ENCODE results near the gene U2SURP.
"Not testable (repeated sequence)": the region's sequence is repeated elsewhere in the genome, so short reads cannot be mapped to it uniquely, and the experiment has no call there.

The U2SURP gene

DNA sequence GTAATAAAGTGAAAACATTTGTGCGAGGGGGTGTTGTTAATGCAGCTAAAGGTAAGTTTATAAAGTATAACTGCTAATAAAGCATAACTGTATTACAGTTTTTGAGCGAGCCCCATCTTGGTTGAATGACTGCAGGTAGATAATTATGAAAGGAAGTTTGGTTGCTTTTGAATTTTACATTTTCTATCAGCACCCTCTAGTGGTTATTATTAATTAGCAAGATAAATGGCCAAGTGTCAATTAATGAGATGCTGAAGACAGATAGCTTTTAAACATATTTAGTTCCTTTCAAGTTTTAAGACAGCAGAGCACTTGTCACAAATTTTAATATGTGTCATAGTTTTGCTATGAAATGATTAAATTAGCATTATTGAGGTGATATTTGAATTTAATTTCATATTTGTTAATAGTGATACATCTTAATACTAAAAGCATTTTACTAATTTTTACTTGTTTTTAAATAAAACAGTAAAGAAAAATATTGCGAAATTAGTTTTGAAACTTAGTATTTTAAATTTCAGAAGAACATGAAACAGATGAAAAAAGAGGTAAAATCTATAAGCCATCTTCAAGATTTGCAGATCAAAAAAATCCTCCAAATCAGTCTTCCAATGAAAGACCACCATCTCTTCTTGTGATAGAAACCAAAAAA, 15.1 kb downstream of the U2SURP start:
- no peak for DNase-seq

- no peak for DNase-seq
These were observed 23.1 kb downstream of the U2SURP start for GRCh38 chr3:143024351-143024960.

DNA sequence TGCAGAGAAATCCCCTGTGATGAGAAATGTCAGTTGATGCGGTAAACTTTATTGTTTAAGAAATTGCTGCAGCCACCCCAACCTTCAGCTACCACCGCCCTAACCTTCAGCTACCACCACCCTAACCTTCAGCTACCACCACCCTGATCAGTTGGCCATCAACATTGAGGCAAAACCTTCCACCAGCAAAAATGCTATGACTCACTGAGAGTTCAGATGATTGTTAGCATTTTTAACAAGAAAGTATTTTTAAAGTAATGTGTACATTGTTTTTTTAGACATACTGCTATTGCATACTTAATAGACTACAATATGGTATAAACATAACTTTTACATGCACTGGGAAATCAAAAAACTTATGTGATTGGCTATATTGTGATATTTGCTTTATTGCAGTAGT, 30.0 kb downstream of the U2SURP start:
- no peak for DNase-seq

- not testable (repeated sequence) for DNase-seq
These were observed 30.5 kb downstream of the U2SURP start for GRCh38 chr3:143031796-143032387.

- DNase-seq: no peak
These were observed 34.3 kb downstream of the U2SURP start for GRCh38 chr3:143035466-143036211.

GRCh38 chr3:143036557-143036956, 35.2 kb downstream of the U2SURP start:
- no peak for DNase-seq

- DNase-seq: no peak
These were observed 36.5 kb downstream of the U2SURP start for GRCh38 chr3:143037867-143038266.

DNA sequence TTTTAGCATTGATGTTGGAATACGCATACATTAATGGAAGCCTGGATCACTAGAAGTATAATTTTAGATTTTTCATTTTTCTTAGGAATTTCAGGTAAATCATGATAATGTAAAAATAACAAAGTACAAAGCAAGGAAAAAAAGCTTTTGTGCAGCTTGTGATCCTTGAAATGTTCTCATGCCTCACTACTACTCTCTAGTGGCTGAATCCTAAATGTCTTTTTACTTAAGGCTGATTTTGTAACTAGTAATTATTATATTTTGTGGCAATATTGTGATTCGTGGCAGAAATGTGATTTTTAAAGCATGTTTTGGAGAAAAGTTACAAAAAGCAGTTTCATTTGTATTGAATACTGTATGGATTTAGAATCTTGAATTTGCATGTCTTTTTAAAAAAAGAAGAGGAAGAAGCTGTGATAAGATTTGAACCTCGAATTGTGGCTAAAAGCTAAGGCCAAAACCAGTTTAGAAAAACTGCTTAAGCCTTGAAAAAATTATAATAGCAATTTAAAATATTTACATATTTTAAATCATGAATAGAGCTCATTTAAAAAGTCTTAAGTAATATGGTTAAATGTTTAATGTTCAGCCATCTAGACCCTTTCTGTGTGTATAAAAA, 39.0 kb downstream of the U2SURP start:
- DNase-seq: no peak

GRCh38 chr3:143041903-143042302, 40.5 kb downstream of the U2SURP start:
- no peak for DNase-seq

GRCh38 chr3:143045639-143046038, 44.3 kb downstream of the U2SURP start:
- no peak for DNase-seq

GRCh38 chr3:143046075-143046474, 44.7 kb downstream of the U2SURP start:
- DNase-seq: not testable (repeated sequence)

DNA sequence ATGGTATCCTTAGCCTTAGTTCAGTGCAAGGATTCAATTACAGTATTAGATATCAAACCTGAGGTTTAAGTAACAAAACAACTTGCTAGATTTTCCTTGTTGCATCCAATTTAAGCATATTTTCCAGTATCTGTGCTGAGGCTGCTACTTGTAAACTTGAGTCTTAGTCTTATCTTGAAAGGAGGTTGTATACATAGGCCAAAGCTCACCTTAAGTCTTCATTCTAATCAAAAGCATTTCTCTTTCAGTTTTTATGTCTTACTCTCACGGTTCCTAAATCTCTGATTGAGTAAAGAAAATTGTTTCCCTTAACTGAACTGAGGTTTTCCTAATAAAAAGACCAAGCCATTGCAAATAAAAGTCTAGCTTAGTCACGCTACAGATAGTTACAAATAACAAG, 52.6 kb downstream of the U2SURP start:
- no peak for DNase-seq

GRCh38 chr3:143056372-143056771, 55.0 kb downstream of the U2SURP start:
- no peak for DNase-seq

DNA sequence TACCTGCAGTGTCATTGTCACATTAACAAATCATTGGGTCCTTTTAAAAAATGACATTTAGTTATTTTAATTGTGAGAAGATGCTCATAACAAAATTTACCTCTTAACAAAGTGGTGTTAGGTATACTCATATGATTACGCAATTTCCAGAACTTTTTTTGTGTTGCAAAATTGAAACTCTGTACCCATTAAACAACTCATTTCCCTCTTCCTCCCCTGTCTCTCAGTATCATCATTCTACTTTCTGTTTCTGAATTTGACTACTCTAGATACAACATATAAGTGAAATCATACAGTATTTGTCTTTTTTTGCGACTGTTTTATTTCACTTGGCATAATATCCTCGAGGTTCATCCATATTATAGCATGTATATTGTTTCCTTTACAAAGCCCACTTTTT, 59.5 kb downstream of the U2SURP start:
- DNase-seq: no peak

- DNase-seq: no peak
These were observed 61.6 kb downstream of the U2SURP start for GRCh38 chr3:143063018-143063417.

- DNase-seq: no peak
These were observed 63.4 kb downstream of the U2SURP start for GRCh38 chr3:143064777-143065176.

DNA sequence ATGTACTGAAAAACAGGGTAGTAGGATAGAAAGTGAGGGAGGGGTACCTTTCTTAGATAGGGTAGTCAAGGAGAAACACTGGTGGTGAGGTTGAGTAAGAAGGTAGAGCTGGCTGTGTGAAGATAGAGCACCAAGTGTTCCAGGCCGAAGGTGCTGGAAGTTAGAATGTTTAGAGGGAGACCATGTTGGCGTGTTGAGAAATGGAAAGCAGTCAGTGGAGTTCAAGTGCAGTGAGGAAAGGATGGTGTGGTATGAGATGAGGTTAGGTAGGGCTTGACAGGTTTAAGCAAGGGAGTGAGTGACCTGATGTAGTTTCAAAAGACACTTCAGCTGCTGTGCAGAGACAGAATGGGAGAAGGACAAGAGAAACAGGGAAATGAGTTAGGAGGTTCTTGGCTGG, 64.0 kb downstream of the U2SURP start:
- no peak for DNase-seq

- DNase-seq: no peak
These were observed 64.7 kb downstream of the U2SURP start for GRCh38 chr3:143066033-143066432.

DNA sequence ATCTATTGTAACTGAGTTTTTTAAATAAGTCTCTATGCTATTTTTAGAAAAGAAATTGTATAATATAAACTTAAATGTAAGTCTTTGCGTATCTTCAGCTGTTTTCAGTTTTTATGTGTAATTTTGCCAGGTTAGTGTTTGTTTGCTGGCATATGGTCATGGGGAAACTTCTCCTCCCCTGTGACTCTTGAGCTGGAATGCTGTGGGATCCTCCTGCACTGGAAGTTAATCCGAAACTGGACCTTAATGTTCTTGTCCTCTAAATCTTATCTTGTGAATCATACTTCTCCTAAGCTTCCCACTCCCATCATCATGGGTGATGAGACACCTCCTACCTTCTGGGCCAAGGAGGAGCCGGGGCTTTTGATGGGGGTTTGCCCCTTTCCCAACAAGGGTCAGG, 65.8 kb downstream of the U2SURP start:
- no peak for DNase-seq

GRCh38 chr3:143068059-143068458, 66.7 kb downstream of the U2SURP start:
- no peak for DNase-seq

DNA sequence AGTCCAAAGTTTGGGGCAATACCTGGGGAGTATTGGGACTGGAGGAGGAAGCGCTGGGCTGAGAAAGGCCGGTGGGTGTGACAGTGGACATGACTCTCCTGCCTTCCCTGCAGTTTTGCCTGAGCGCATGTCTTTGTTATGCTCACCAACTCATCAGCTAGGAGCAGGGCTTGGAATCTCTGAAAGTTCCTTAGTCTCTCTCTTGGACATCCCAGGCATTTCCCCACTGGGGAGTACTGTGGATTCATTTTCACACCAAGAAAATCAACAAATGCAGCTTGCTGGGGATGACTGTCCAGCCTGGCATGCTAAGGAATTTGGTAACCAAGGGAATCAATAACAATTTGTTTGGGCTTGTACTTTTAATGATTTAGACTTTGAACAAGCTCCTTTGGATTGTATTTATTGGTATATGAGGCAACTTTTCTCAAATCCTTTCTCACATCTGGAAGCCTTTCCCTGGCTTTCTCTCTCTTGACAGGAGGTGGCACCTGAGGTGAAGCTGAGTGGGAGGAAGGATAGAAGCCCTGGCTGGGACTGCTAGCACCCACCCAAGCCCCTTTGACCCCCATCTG, 69.7 kb downstream of the U2SURP start:
- no peak for DNase-seq

DNA sequence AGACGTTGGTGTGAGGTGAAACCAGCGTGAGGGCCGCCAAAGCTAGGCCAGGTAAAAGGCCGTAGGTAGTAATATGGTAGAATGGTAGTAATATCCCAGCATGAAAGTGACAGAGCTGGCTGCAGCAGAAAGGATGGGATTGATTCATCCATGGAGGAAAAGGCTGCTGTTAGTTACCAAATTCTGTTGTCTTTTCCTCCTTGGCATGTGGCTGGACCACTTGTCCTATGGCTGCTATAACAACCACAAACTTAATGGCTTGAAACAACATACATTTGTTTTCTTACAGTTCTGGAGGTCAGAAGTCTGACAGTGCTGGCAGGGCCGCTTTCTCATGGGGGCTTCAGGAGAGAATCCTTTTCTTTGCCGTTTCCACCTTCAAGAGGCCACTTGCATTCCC, 70.4 kb downstream of the U2SURP start:
- no peak for DNase-seq

Measured in activated CD4-positive, alpha-beta T cell treated with anti-CD3 and anti-CD28 coated beads for 4 hours (primary cell).